HL-60 (cell line): ENCODE results near the gene NF1.

Experiments
- CTCF ChIP-seq: IDR thresholded peaks from one replicate; pipeline ENCODE4 v1.5.1; 2011; ENCODE audit warnings: low read length, control low read depth, inconsistent platforms; ENCODE audit not compliant: insufficient read depth
- POLR2AphosphoS5 ChIP-seq: IDR thresholded peaks from 2 replicates; pipeline ENCODE4 v1.6.1; 2012; ENCODE audit warnings: low read depth

- TF ChIP-seq POLR2AphosphoS5 (no peak), CTCF (no peak)
These were observed 157.2 kb downstream of the NF1 start for GRCh38 chr17:31251970-31252328.
